Hepatocyte (in vitro differentiated cells): Measurements from ENCODE around the gene ANKRD55.

ENCODE experiments used
- CTCF ChIP-seq: fragments of 200-600 bp; sonication (generic); IDR thresholded peaks from 2 replicates; pipeline ENCODE4 v1.5.1; 2016; ENCODE audit warnings: antibody characterized with exemption, mild to moderate bottlenecking; ENCODE audit not compliant: poor library complexity
- EZH2 ChIP-seq: fragments of 200-600 bp; sonication (generic); IDR thresholded peaks from 2 replicates; pipeline ENCODE4 v1.6.1; 2016; ENCODE audit warnings: antibody characterized with exemption, mild to moderate bottlenecking, borderline replicate concordance
- EZH2phosphoT487 ChIP-seq: fragments of 200-600 bp; sonication (generic); IDR thresholded peaks from one replicate; pipeline ENCODE4 v1.6.1; 2018; ENCODE audit warnings: antibody characterized with exemption, mild to moderate bottlenecking, low read depth, moderate library complexity; ENCODE audit not compliant: unreplicated experiment, severe bottlenecking

GRCh38 chr5:56270568-56271392 is 37.6 kb upstream of the ANKRD55 start:
- peak; percentile 94 for TF ChIP-seq CTCF
- no peak for TF ChIP-seq EZH2
- no peak for TF ChIP-seq EZH2phosphoT487
